GM23338 (cell line): ENCODE results near the gene ELMOD3. TPM values are rescaled to one million over a fixed set of nuclear protein-coding genes. Genes with fewer than 3 reads are reported as not detected.

Experiments
- ATAC-seq: fragments of 200-7000 bp; cut with Tn5 transposase; 3 replicates; pipeline ENCODE4 v1.9.1; 2020
- DNase-seq: peaks from one replicate; pipeline ENCODE4 v3.0.0-alpha.2; 2015; ENCODE audit warnings: low spot score
- H2AFZ ChIP-seq: fragments of 200-600 bp; sonication (generic); 2 replicates; pipeline ENCODE4 v1.8.0; 2016; ENCODE audit warnings: antibody characterized with exemption, mild to moderate bottlenecking, moderate library complexity
- H3F3A ChIP-seq: fragments of 200-600 bp; sonication (generic); replicated peaks from 2 replicates; pipeline ENCODE4 v1.8.0; 2017; ENCODE audit warnings: antibody characterized with exemption, mixed run types, low read depth
- H3K27ac ChIP-seq: fragments of 200-600 bp; sonication (generic); 2 replicates; pipeline ENCODE4 v1.6.1; 2016; ENCODE audit warnings: low read depth
- H3K27me3 ChIP-seq: fragments of 200-600 bp; sonication (generic); 2 replicates; pipeline ENCODE4 v1.8.0; 2016; ENCODE audit warnings: mild to moderate bottlenecking, mixed run types, moderate library complexity; ENCODE audit not compliant: insufficient read depth
- H3K36me3 ChIP-seq: fragments of 200-600 bp; sonication (generic); 2 replicates; pipeline ENCODE4 v1.8.0; 2016; ENCODE audit warnings: mild to moderate bottlenecking; ENCODE audit not compliant: insufficient read depth
- H3K4me1 ChIP-seq: fragments of 200-600 bp; sonication (generic); 2 replicates; pipeline ENCODE4 v1.8.0; 2016; ENCODE audit warnings: mild to moderate bottlenecking, moderate library complexity; ENCODE audit not compliant: insufficient read depth
- H3K4me2 ChIP-seq: fragments of 200-600 bp; sonication (generic); 2 replicates; pipeline ENCODE4 v1.7.1; 2017; ENCODE audit warnings: mixed run types
- H3K4me3 ChIP-seq: fragments of 200-600 bp; sonication (generic); 2 replicates; pipeline ENCODE4 v1.6.1; 2016; ENCODE audit warnings: mixed run types
- H3K79me2 ChIP-seq: fragments of 200-600 bp; sonication (generic); replicated peaks from 2 replicates; pipeline ENCODE4 v1.8.0; 2017; ENCODE audit warnings: mild to moderate bottlenecking; ENCODE audit not compliant: insufficient read depth
- H3K9me2 ChIP-seq: fragments of 200-600 bp; sonication (generic); 2 replicates; pipeline ENCODE4 v1.8.0; 2017; ENCODE audit not compliant: insufficient read depth
- H4K20me1 ChIP-seq: fragments of 200-600 bp; sonication (generic); replicated peaks from 2 replicates; pipeline ENCODE4 v1.8.0; 2017; ENCODE audit warnings: mild to moderate bottlenecking; ENCODE audit not compliant: insufficient read depth
- H3K27ac Mint-ChIP-seq: 2 replicates; pipeline ENCODE4 v1.8.0; 2020; ENCODE audit warnings: inconsistent platforms, mild to moderate bottlenecking, moderate library complexity, mixed read lengths
- H3K27me3 Mint-ChIP-seq: 3 replicates; pipeline ENCODE4 v1.8.0; 2022; ENCODE audit warnings: low read depth, mild to moderate bottlenecking, moderate library complexity, mixed read lengths, inconsistent platforms; ENCODE audit not compliant: insufficient read depth, poor library complexity
- H3K36me3 Mint-ChIP-seq: 3 replicates; pipeline ENCODE4 v1.8.0; 2021; ENCODE audit warnings: low read depth, mild to moderate bottlenecking, inconsistent platforms, moderate library complexity, mixed read lengths
- H3K4me1 Mint-ChIP-seq: 3 replicates; pipeline ENCODE4 v1.8.0; 2020; ENCODE audit warnings: mild to moderate bottlenecking, inconsistent platforms, mixed read lengths
- H3K4me3 Mint-ChIP-seq: 3 replicates; pipeline ENCODE4 v1.8.0; 2021; ENCODE audit warnings: moderate library complexity, mild to moderate bottlenecking, inconsistent platforms, mixed read lengths
- H3K9me3 Mint-ChIP-seq: 3 replicates; pipeline ENCODE4 v1.8.0; 2020; ENCODE audit warnings: moderate library complexity, mild to moderate bottlenecking, inconsistent platforms, mixed read lengths
- CREB1 ChIP-seq: fragments of 250-450 bp; sonication (Bioruptor Pico); IDR thresholded peaks from 2 replicates; pipeline ENCODE4 v1.5.0; 2020; ENCODE audit warnings: low read depth, mild to moderate bottlenecking, moderate library complexity
- EZH2 ChIP-seq: fragments of 200-600 bp; sonication (generic); IDR thresholded peaks from one replicate; pipeline ENCODE4 v1.8.0; 2017; ENCODE audit warnings: antibody characterized with exemption, mild to moderate bottlenecking, low read depth; ENCODE audit not compliant: unreplicated experiment
- EZH2phosphoT487 ChIP-seq: fragments of 200-600 bp; sonication (generic); IDR thresholded peaks from one replicate; pipeline ENCODE4 v1.8.1; 2018; ENCODE audit warnings: antibody characterized with exemption; ENCODE audit not compliant: unreplicated experiment
- JUNB ChIP-seq: IDR thresholded peaks from one replicate; pipeline ENCODE4 v1.6.1; 2016; ENCODE audit warnings: antibody characterized with exemption; ENCODE audit not compliant: unreplicated experiment
- NANOG ChIP-seq: IDR thresholded peaks from 2 replicates; pipeline ENCODE4 v1.6.1; 2016; ENCODE audit warnings: antibody characterized with exemption, borderline replicate concordance
- POLR2AphosphoS5 ChIP-seq: IDR thresholded peaks from 2 replicates; pipeline ENCODE4 v1.6.1; 2016; ENCODE audit warnings: antibody characterized with exemption, low read depth
- STAT1 ChIP-seq: IDR thresholded peaks from one replicate; pipeline ENCODE4 v1.6.1; 2016; ENCODE audit warnings: antibody characterized with exemption; ENCODE audit not compliant: unreplicated experiment
- ZNF114 ChIP-seq: fragments of 250-450 bp; sonication (Bioruptor Pico); IDR thresholded peaks from 2 replicates; pipeline ENCODE4 v1.5.0; 2020; ENCODE audit warnings: mild to moderate bottlenecking, moderate library complexity
- ZNF331 ChIP-seq: fragments of 250-450 bp; sonication (Bioruptor Pico); IDR thresholded peaks from 2 replicates; pipeline ENCODE4 v1.5.0; 2020; ENCODE audit warnings: low read depth, mild to moderate bottlenecking, moderate library complexity
- polyA plus RNA-seq: library from polyadenylated mRNA; unstranded; fragments of >200 nt; fragmentation: Nextera tagmentation; extraction: Ambion mirVana; gene quantifications from 2 replicates; pipeline ENCODE4 v1.2.1, GENCODE V29; 2016
- total RNA-seq: library from RNA; depleted of rRNA; stranded (reverse); fragments of >200 nt; shearing (Covaris generic); gene quantifications from 2 replicates; pipeline ENCODE4 v1.2.3, GENCODE V29; 2014
- TF ChIP-seq, protein P1 (sequence below): IDR thresholded peaks from one replicate; pipeline ENCODE4 v1.6.1; 2018; ENCODE audit warnings: antibody characterized with exemption; ENCODE audit not compliant: unreplicated experiment
- TF ChIP-seq, protein P2 (sequence below), 2 experiments: fragments of 200-600 bp in 1 of 2; sonication (generic) in 1 of 2; conservative IDR thresholded peaks; 2 replicates each; pipeline versions ENCODE4 v1.5.1 to v1.6.1; 2016 to 2017; ENCODE audit warnings: antibody characterized with exemption in 2 of 2, low read depth in 2 of 2, mild to moderate bottlenecking in 2 of 2, moderate library complexity in 1 of 2
- TF ChIP-seq, protein P3 (sequence below): IDR thresholded peaks from 2 replicates; pipeline ENCODE4 v1.6.1; 2016; ENCODE audit warnings: antibody characterized with exemption
- TF ChIP-seq, protein P4 (sequence below): fragments of 250-450 bp; sonication (Bioruptor Pico); IDR thresholded peaks from 2 replicates; pipeline ENCODE4 v1.5.0; 2020; ENCODE audit warnings: mild to moderate bottlenecking, moderate library complexity

The ELMOD3 gene
- total and polyA plus RNA-seq, 2 experiments from 2014 or later, result 8.6 to 8.9 TPM

DNA sequence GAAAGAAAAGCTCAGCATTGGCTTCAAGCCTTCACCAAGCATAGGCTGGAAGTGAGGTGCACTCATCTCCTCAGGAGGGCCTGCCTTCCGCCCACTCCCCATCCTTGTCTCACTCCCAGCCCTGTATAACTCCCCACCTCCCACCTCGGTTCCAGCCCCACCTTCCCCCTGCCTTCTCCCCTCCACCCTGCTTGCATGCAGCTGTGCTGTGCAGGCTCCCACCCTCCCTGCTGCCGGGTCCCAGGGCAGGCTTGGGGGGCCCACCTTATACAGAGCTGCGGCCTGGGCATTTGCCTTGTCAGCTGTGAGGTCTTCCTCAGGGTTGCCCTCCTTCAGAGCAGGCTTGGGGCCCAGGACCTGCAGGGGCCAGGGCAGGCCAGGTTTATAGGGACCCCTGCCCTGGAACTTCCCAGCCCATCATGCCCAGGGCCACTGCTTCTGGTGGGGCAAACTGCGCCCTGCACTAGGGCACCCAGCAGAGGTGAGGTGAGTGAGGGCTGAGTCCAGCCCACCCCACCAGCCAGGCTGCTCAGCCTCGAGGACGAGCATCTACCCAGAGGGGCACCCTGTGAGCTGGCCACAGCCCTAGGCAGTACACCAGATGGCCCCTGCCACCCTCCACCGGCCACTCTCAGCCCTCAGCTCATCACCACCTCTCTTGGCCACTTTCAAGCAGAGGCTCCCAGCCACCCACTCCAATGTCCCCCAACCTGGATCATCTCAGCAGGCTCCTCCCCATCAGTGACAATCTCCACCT lies 44.0 kb downstream of the ELMOD3 start:
- no peak overlapping the region for H3K4me2 ChIP-seq
- H3K79me2 ChIP-seq, result peaks cover 3% of the 10 kb centered on the region; the same call in 1 of the 2 replicates
- H3K36me3 ChIP-seq, result no peaks in the 10 kb centered on the region; the same call in 1 of the 2 replicates
- Mint-ChIP-seq H3K9me3 (peaks cover 7% of the 10 kb centered on the region; the same call in 1 of the 3 replicates), H3K27me3 (peaks cover 5% of the 10 kb centered on the region), H3K4me1 (peaks cover 12% of the 10 kb centered on the region), H3K4me3 (no peak overlapping the region), H3K36me3 (peaks cover 11% of the 10 kb centered on the region; the same call in 2 of the 3 replicates), H3K27ac (no peak overlapping the region)
- TF ChIP-seq, protein P1, sequence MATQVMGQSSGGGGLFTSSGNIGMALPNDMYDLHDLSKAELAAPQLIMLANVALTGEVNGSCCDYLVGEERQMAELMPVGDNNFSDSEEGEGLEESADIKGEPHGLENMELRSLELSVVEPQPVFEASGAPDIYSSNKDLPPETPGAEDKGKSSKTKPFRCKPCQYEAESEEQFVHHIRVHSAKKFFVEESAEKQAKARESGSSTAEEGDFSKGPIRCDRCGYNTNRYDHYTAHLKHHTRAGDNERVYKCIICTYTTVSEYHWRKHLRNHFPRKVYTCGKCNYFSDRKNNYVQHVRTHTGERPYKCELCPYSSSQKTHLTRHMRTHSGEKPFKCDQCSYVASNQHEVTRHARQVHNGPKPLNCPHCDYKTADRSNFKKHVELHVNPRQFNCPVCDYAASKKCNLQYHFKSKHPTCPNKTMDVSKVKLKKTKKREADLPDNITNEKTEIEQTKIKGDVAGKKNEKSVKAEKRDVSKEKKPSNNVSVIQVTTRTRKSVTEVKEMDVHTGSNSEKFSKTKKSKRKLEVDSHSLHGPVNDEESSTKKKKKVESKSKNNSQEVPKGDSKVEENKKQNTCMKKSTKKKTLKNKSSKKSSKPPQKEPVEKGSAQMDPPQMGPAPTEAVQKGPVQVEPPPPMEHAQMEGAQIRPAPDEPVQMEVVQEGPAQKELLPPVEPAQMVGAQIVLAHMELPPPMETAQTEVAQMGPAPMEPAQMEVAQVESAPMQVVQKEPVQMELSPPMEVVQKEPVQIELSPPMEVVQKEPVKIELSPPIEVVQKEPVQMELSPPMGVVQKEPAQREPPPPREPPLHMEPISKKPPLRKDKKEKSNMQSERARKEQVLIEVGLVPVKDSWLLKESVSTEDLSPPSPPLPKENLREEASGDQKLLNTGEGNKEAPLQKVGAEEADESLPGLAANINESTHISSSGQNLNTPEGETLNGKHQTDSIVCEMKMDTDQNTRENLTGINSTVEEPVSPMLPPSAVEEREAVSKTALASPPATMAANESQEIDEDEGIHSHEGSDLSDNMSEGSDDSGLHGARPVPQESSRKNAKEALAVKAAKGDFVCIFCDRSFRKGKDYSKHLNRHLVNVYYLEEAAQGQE, result no peak
- TF ChIP-seq, protein P2, sequence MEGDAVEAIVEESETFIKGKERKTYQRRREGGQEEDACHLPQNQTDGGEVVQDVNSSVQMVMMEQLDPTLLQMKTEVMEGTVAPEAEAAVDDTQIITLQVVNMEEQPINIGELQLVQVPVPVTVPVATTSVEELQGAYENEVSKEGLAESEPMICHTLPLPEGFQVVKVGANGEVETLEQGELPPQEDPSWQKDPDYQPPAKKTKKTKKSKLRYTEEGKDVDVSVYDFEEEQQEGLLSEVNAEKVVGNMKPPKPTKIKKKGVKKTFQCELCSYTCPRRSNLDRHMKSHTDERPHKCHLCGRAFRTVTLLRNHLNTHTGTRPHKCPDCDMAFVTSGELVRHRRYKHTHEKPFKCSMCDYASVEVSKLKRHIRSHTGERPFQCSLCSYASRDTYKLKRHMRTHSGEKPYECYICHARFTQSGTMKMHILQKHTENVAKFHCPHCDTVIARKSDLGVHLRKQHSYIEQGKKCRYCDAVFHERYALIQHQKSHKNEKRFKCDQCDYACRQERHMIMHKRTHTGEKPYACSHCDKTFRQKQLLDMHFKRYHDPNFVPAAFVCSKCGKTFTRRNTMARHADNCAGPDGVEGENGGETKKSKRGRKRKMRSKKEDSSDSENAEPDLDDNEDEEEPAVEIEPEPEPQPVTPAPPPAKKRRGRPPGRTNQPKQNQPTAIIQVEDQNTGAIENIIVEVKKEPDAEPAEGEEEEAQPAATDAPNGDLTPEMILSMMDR (conservative IDR thresholded peaks at IDR 0.05; ENCODE audit: low read depth in 2 of 2), result no peak
- TF ChIP-seq ZNF331 (CRISPR knock-in tag) (no peak), POLR2AphosphoS5 (no peak), JUNB (no peak), NANOG (no peak), STAT1 (no peak), EZH2 (no peak), CREB1 (no peak), EZH2phosphoT487 (no peak), ZNF114 (no peak)
- TF ChIP-seq, protein P3, sequence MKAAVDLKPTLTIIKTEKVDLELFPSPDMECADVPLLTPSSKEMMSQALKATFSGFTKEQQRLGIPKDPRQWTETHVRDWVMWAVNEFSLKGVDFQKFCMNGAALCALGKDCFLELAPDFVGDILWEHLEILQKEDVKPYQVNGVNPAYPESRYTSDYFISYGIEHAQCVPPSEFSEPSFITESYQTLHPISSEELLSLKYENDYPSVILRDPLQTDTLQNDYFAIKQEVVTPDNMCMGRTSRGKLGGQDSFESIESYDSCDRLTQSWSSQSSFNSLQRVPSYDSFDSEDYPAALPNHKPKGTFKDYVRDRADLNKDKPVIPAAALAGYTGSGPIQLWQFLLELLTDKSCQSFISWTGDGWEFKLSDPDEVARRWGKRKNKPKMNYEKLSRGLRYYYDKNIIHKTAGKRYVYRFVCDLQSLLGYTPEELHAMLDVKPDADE, result no peak
- TF ChIP-seq, protein P4, sequence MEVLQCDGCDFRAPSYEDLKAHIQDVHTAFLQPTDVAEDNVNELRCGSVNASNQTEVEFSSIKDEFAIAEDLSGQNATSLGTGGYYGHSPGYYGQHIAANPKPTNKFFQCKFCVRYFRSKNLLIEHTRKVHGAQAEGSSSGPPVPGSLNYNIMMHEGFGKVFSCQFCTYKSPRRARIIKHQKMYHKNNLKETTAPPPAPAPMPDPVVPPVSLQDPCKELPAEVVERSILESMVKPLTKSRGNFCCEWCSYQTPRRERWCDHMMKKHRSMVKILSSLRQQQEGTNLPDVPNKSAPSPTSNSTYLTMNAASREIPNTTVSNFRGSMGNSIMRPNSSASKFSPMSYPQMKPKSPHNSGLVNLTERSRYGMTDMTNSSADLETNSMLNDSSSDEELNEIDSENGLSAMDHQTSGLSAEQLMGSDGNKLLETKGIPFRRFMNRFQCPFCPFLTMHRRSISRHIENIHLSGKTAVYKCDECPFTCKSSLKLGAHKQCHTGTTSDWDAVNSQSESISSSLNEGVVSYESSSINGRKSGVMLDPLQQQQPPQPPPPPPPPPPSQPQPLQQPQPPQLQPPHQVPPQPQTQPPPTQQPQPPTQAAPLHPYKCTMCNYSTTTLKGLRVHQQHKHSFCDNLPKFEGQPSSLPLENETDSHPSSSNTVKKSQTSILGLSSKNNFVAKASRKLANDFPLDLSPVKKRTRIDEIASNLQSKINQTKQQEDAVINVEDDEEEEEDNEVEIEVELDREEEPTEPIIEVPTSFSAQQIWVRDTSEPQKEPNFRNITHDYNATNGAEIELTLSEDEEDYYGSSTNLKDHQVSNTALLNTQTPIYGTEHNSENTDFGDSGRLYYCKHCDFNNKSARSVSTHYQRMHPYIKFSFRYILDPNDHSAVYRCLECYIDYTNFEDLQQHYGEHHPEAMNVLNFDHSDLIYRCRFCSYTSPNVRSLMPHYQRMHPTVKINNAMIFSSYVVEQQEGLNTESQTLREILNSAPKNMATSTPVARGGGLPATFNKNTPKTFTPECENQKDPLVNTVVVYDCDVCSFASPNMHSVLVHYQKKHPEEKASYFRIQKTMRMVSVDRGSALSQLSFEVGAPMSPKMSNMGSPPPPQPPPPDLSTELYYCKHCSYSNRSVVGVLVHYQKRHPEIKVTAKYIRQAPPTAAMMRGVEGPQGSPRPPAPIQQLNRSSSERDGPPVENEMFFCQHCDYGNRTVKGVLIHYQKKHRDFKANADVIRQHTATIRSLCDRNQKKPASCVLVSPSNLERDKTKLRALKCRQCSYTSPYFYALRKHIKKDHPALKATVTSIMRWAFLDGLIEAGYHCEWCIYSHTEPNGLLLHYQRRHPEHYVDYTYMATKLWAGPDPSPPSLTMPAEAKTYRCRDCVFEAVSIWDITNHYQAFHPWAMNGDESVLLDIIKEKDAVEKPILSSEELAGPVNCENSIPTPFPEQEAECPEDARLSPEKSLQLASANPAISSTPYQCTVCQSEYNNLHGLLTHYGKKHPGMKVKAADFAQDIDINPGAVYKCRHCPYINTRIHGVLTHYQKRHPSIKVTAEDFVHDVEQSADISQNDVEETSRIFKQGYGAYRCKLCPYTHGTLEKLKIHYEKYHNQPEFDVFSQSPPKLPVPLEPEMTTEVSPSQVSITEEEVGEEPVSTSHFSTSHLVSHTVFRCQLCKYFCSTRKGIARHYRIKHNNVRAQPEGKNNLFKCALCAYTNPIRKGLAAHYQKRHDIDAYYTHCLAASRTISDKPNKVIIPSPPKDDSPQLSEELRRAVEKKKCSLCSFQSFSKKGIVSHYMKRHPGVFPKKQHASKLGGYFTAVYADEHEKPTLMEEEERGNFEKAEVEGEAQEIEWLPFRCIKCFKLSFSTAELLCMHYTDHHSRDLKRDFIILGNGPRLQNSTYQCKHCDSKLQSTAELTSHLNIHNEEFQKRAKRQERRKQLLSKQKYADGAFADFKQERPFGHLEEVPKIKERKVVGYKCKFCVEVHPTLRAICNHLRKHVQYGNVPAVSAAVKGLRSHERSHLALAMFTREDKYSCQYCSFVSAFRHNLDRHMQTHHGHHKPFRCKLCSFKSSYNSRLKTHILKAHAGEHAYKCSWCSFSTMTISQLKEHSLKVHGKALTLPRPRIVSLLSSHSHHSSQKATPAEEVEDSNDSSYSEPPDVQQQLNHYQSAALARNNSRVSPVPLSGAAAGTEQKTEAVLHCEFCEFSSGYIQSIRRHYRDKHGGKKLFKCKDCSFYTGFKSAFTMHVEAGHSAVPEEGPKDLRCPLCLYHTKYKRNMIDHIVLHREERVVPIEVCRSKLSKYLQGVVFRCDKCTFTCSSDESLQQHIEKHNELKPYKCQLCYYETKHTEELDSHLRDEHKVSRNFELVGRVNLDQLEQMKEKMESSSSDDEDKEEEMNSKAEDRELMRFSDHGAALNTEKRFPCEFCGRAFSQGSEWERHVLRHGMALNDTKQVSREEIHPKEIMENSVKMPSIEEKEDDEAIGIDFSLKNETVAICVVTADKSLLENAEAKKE (CRISPR knock-in tag), result no peak
- DNase-seq (no peak), ATAC-seq (no peak)
- no peaks in the 10 kb centered on the region for H3K4me1 ChIP-seq
- H3K9me2 ChIP-seq, result no peaks in the 10 kb centered on the region
- no peak overlapping the region for H3K27ac ChIP-seq
- 0 out of 2 replicates have a peak, but pooled peaks cover 3% of the 10 kb centered on the region for H3F3A ChIP-seq
- H3K27me3 ChIP-seq, result no peaks in the 10 kb centered on the region
- H2AFZ ChIP-seq, result no peak overlapping the region
- no peak overlapping the region for H3K4me3 ChIP-seq
- no peaks in the 10 kb centered on the region for H4K20me1 ChIP-seq
